Measurements from ENCODE around the gene PCCA. TPM values are rescaled to one million over a fixed set of nuclear protein-coding genes. Genes with fewer than 3 reads are reported as not detected.

The PCCA gene
- total RNA-seq, 1 donor from 2014 or later = 51.6 TPM

DNA sequence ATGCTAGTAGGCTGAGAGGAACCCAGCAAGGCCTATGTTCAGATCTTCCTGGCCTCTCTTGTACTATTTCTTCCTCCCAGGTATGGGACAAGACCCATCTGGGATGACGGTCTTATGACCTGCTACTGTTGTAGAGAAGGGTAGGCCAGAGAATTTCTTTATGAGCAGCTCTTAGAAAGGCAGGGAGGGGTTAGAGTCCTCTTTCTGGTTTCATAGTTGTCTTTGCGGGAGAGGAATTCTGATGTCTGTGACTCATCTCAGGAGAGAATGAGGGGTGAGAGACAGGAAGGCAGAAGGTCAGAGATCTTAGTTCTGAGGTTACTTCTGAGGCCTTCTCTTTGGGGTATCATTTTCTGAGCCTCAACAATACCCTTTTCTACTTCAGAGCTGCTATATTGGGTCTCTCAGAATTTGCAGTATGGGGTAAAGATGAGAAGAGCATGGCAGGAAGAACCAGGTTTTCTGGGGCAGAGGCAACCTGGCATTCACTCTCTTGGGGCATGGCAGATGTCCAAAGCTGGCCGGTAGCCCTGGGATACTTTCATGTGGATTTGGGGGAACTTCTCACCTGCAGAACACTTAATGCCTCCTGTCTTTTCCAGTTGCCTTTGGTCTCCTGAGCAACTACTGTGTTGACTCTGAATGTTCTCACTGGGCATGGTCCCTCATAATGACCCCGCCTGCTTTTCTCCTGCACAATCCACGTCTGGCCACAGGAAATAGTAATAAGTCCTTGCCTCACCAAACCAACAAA is 345.3 kb downstream of the PCCA start:
- DNase-seq = peak; percentile 44

DNA sequence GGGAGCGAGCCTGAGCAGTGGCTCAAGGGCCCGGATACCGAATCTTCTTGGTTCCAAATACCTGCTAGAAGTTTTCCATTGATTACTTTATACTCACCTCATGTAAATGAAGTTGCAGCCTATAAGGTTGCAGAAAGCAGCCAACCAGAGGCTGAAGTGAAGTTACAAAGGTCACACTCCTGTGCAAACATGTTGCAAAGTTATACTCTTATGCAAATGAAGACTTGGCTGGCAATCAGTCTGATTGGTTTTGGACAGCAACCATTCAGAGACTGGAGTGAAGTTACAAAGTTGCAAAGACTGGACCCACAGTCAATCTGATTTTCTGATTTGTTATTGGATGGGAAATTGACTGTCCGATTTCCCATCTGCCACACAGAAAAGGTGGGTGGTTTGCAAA is 347.2 kb downstream of the PCCA start:
- DNase-seq = no peak

- no peak for DNase-seq
Measured at GRCh38 chr13:100438059-100438788, 349.3 kb downstream of the PCCA start.

GRCh38 chr13:100439247-100439970 is 350.5 kb downstream of the PCCA start:
- DNase-seq = no peak

GRCh38 chr13:100440751-100441425 is 352.0 kb downstream of the PCCA start:
- DNase-seq = peak; percentile 41

DNA sequence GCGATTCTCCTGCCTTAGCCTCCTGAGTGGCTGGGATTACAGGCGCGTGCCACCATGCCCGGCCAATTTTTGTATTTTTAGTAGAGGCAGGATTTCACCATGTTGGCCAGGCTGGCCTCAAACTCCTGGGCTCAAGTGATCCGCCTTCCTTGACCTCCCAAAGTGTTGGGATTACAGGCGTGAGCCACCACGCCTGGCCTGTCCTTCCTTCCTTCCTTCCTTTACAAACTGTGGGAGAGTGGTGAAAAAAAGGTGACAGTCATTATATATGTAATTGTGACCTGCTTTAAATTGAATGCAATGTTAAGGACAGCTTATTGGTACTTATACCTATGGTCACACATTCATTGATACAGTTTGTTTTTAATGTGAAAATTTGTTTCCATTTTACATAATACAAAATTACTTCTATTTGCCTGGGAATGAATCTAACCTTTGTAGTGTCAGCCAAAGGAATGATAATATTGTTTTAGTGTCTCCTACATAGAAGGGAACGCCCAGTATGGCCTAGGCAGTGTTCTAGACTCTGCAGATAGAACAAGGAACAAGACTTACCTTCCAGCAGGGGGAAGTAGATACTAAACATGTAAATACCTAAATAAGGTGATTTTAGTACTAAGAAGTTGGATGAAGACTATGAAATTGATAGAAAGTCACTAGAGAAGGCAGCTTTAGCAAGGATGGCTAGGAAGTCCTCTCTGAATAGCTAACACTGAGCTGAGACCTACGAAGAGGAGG is 353.4 kb downstream of the PCCA start:
- peak; percentile 15 for DNase-seq

- DNase-seq = no peak
Measured at GRCh38 chr13:100443278-100443997, 354.5 kb downstream of the PCCA start.

DNA sequence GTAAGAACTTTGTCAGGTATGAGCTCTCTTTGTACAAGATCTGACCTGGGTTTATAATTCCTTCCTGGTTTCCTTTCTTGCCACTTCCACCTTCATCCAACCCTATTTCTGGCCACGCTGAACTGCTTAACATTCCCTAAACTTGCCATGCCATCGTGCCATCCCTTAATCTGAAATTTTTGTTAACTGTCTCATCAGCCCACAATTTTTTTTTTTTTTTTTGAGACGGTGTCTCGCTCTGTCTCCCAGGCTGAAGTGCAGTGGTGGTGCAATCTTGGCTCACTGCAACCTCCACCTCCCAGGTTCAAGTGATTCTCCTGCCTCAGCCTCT is 355.1 kb downstream of the PCCA start:
- no peak for DNase-seq

DNA sequence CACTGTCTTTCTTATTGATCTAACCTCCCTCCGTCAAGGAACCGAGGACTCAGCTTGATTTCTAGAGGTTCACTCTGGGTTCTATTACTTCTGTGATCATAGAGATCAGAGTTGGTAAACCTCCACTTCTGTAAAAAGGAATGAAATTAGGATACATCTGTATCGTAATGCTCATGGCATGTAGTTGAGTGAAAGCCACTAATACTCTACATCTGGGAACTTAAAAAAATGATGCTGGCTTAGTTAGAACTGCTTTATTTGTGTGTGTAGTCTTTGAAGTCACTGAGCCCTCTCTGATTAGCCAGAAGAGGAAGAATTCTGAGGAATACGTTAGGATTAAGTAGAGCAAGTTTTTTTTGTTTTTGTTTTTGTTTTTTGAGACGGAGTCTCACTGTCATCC is 358.9 kb downstream of the PCCA start:
- DNase-seq = no peak

- no peak for DNase-seq
Measured at GRCh38 chr13:100451923-100452322, 363.0 kb downstream of the PCCA start.

GRCh38 chr13:100454876-100455275 is 366.0 kb downstream of the PCCA start:
- DNase-seq = peak; percentile 52

DNA sequence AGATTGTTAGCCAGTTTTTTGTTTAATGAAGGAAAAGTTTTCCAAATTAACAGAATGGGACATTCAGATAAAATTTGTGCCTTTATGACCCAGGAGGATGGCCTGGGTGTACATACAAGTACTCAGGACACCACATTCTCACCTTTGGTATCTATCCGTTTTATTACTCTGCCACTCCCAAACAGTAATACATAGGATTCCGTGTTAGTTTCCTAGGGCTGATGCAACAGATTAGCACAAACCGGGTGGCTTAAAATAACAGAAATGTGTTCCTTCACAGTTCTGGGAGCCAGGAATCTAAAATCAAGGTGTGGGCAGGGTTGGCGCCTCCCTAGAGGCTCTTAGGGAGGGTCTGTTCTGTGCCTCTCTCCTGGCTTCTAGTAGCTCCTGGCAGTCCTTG is 369.8 kb downstream of the PCCA start:
- no peak for DNase-seq

GRCh38 chr13:100459747-100460146 is 370.9 kb downstream of the PCCA start:
- no peak for DNase-seq

- no peak for DNase-seq
Measured at GRCh38 chr13:100460266-100460665, 371.4 kb downstream of the PCCA start.

GRCh38 chr13:100460791-100461190 is 371.9 kb downstream of the PCCA start:
- DNase-seq = no peak

- peak; percentile 51 for DNase-seq
Measured at GRCh38 chr13:100461309-100462030, 372.6 kb downstream of the PCCA start.

- peak; percentile 63 for DNase-seq
Measured at GRCh38 chr13:100464006-100464405, 375.1 kb downstream of the PCCA start.

DNA sequence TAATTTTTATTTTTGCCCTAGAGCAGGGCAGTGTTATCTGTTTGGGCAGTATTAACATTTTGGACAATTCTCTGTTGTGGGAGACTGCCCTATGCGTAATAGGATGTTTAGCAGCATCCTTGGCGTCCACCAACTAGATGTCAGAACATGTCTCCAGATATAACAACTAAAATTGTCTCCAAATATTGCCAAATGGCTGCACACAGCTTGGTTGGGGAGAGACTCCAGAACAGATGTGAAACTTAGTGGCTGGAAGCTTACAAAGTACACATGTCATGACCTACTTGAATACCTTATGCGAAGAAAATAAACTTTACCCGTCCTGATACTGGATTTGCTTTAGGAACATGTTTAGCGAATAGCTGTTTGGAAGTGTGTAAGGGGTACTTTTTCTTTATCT is 376.7 kb downstream of the PCCA start:
- no peak for DNase-seq

DNA sequence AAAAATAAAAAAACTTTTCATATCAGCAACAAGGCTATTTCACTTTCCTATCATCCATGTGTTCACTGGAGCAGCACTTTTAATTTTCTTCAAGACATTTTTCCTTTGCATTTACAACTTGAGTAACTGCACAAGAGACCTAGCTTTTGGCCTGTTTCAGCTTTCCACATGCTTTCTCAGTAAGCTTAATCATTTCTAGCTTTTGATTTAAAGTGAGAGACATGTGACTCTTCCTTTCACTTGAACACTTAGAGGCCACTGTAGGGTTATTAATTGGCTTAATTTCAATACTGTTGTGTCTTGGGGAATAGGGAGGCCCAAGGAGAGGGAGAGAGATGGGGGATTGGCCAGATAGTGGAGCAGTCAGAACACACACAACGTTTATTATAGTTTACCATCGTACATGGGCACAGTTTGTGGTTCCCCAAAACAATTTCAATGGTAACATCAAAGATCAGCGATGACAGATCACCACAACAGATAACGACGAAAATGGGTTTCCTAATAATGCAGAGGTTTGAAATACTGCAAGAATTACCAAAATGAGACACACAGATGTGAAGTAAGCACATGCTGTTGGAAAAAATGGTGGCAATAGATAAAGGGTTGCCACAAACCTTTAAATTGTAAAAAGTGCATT is 382.1 kb downstream of the PCCA start:
- DNase-seq = no peak

GRCh38 chr13:100473087-100473486 is 384.2 kb downstream of the PCCA start:
- DNase-seq = no peak
